NT2/D1 (cell line): ENCODE results near the gene SLIT1.

Experiments used
- SUZ12 ChIP-seq: IDR thresholded peaks from 2 replicates; pipeline ENCODE4 v1.6.1; 2011; ENCODE audit not compliant: insufficient read length, insufficient read depth; ENCODE audit errors: extremely low read depth
- YY1 ChIP-seq: IDR thresholded peaks from 2 replicates; pipeline ENCODE4 v1.6.1; 2011; ENCODE audit not compliant: insufficient read length, insufficient read depth
- ZNF274 ChIP-seq: IDR thresholded peaks from 2 replicates; pipeline ENCODE4 v1.6.1; 2011; ENCODE audit warnings: mild to moderate bottlenecking, low read depth, low read length

- TF ChIP-seq YY1 (no peak), SUZ12 (no peak), ZNF274 (no peak)
Measured at GRCh38 chr10:97121041-97121440, 64.7 kb downstream of the SLIT1 start.
